Peyer's patch (tissue), 4 donors: ENCODE measurements around the gene IRAK2.

ENCODE experiments used
- CTCF ChIP-seq, 6 experiments: fragments of 450-650 bp in 4 of 6; fragments of 200-600 bp in 2 of 6; sonication (generic) in 1 of 6; IDR thresholded peaks; one replicate each; pipeline ENCODE4 v1.5.1; 2017 to 2019; ENCODE audit warnings: antibody characterized with exemption in 6 of 6, mild to moderate bottlenecking in 3 of 6, moderate library complexity in 1 of 6
- POLR2A ChIP-seq, 2 donors: fragments of 450-650 bp; IDR thresholded peaks; one replicate each; pipeline ENCODE4 v1.5.1; 2017; ENCODE audit warnings: antibody characterized with exemption in 2 of 2, mild to moderate bottlenecking in 2 of 2, moderate library complexity in 2 of 2

GRCh38 chr3:10287936-10288574 lies 123.3 kb downstream of the IRAK2 start:
- TF ChIP-seq CTCF (IDR thresholded peaks at IDR 0.05) (no peak), POLR2A (IDR thresholded peaks at IDR 0.05) (no peak)
